GM19455 (cell line): ENCODE results near the gene RPS19.
"Not testable (repeated sequence)": the region's sequence is repeated elsewhere in the genome, so short reads cannot be mapped to it uniquely, and the experiment has no call there.

Experiments
- ATAC-seq: cut with Tn5 transposase; IDR thresholded peaks from one replicate; pipeline ENCODE4 v1.9.1; 2021; ENCODE audit not compliant: unreplicated experiment

RPS19 gene

DNA sequence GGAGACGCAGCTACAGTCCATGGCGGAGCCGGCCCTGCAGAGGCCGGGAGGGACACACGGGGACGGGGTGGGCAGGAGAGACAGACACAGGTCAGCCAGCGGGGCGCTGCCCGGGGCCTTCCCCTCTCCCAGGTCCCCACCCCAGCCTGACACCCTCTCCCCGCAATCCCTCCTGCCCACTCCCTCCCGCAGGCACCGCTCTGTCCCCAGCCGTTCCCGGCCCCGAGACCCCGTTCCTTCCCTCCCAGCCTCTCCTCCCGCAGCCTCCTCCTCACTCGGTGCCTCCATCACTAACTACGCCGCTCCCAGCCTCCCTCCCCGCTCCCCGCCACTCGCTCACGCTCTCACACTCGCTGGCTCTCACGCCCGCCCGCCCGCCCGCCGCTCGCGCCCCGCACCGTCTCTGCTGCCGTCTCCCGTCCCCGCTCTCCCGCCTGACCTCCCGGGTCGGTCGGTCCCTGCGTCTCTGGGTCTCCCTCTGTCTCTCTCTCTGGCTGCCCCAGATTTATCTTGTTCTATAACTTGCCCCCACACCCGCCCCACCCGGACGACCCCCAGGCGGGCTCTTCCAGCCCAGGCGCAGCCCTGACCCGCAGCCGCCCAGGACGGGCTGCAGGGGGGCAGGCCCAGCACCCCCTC lies 53.0 kb downstream of the RPS19 start:
- ATAC-seq = no peak

- ATAC-seq = no peak
Observed at GRCh38 chr19:41913538-41914423, 53.7 kb downstream of the RPS19 start.

- not testable (repeated sequence) for ATAC-seq
Observed at GRCh38 chr19:41914424-41914834, 54.4 kb downstream of the RPS19 start.

GRCh38 chr19:41915021-41915775 lies 55.1 kb downstream of the RPS19 start:
- no peak for ATAC-seq

DNA sequence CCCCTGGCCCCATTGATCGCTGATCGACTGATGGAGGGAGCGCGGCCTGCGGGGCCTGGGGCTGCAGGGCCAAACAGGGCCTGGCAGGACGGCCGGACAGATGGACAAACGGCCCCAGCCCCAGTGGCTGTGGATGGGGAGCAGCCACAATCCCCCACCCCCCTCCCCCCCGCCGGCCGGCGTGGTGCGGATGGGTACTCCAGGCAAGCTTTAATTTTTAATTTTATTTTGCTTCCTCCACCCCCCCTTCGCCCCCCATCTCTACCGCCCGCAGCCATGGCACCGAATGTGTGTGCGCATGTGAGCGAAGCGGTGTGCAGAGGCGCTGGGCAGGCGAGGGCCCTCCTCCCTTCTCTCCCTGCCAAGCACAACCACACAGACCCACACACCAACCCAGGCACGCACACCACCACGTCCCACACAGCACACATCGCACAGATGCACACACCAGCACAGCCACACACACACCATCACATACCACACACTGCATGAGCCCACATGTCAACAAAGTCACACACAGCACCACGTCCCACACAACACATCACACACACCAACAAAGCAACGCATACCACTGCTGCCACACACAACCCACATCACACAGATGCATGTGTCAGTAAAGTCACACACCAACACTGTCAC lies 55.8 kb downstream of the RPS19 start:
- no peak for ATAC-seq

GRCh38 chr19:41917676-41918075 lies 57.6 kb downstream of the RPS19 start:
- no peak for ATAC-seq

DNA sequence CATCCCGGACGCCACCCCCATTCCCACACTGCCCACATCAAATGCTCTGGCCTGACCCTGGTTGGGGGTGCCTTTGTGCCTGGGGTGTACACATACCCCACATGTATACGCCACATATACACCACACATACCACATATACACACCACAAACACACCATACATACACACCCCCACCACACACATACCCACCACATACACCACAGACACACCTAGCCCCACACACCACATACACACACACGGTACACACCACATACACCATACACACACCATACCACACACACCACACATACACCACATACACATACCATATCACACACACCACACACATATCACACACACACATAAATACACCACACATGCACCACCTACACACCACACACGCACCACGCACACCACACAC lies 58.0 kb downstream of the RPS19 start:
- ATAC-seq = no peak

DNA sequence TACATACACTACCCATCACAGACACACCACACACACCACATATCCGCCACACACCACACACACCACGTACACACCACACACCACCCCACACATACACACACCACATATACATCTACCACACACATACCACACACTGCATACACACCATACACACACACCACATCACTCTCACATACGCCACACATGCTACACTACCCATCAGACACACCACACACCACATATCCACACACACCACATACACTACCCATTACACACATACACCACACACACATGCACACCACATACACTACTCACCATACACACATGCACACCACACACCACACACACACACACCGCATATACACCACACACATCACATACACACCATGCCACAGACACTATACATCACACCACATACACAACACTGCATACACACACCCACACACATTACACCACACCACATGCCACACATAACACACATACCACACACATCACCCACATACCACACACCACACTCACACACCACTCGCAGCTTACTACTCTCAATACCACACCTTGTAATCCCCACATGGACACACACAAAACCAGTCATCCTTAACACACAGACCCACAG lies 58.7 kb downstream of the RPS19 start:
- ATAC-seq = no peak

GRCh38 chr19:41919948-41920712 lies 60.1 kb downstream of the RPS19 start:
- no peak for ATAC-seq

DNA sequence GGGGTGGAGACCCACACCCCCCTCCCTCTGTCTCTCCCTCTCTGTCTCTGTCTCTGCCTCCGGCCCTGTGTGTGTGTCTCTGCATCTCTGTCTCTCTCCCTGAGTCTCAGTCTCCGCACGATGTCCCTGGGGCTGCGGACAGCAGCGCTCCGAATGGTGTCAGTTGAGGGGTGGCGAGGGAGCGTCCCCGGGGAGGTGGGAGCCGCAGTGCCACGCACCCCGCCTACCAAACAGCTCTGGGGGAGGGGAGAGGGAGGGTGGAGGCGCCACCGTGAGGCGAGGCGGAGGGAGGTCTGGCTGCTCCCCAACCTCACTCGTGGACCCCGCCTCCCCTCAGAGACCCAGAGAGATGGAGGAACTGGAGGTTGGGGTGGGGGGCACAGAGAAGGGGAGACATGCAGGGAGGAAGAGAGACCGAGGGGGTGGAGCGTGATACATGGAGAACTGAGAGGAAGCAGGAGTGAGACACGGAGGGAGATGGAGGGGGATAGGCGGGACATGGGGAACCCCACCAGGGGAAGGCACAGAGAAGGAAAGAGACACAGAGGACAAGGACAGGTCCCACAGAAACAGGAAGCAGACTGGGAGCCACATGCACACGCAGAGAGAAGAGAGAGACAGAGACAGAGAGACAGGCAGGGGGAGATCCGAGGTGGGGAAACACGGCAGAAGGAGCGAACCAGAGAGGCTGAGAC lies 61.0 kb downstream of the RPS19 start:
- no peak for ATAC-seq

DNA sequence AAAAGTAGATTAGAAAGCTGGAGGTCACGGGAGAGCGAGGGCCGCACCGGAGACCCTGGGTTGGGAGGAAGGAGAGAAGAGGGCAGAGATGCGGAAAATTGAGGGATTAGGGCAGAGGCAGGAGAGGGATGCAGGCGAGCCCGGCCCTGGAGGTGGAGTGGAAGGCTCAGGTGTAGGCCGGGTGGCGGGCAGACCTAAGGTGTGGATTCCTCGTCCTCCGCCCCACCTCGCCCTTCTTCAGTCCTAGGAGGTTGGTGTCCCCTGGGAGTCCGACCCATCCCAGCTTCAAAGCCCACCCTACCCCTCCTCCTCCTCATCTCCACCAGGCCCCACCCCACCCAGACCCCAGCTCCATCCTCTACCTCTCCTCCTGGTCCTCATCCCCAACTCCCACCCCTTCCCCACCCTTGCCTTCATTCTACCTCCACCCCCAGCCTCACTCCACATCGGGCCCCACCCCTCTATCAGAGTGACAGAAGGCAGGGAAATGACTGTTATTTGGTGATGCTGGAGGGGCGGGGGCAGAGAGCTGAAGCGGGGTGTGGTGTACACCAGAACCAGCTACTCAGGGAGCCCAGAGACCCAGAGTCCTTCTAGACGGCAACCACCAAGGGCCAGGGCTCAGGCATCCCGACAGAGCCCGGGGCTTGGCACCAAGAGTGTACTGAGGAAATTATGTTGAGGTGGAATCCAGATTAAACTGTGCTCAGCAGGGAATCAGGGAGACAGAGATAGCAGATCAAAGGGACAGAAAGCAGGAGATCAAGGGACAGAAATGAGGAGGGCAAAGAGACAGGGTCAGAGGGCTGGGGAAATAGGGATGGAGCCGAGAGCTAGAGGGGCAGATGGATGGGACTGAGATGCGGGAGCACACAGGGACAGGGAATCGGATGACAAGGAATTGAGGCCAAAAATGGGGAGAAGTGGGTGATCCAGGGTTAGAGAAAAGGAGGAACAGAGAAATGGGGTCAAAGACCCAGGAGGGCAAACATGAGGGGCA lies 61.8 kb downstream of the RPS19 start:
- ATAC-seq = no peak
